Smooth muscle cell of the coronary artery (primary cell): Measurements from ENCODE around the gene FNDC8. TPM values are rescaled to one million over a fixed set of nuclear protein-coding genes. Genes with fewer than 3 reads are reported as not detected.

Experiments used
- total RNA-seq: library from RNA; depleted of rRNA; stranded (reverse); fragments of >200 nt; gene quantifications from 2 replicates; pipeline ENCODE4 v1.2.3, GENCODE V29; 2014; ENCODE audit warnings: low replicate concordance

Gene FNDC8
- total RNA-seq: not detected in 2 replicates

GRCh38 chr17:35121315-35121714 is at the start of gene FNDC8:
Gene FNDC8, plus strand, starts transcription at chr17:35121615. Its CDS starts 79 bp downstream, at chr17:35121694.

DNA sequence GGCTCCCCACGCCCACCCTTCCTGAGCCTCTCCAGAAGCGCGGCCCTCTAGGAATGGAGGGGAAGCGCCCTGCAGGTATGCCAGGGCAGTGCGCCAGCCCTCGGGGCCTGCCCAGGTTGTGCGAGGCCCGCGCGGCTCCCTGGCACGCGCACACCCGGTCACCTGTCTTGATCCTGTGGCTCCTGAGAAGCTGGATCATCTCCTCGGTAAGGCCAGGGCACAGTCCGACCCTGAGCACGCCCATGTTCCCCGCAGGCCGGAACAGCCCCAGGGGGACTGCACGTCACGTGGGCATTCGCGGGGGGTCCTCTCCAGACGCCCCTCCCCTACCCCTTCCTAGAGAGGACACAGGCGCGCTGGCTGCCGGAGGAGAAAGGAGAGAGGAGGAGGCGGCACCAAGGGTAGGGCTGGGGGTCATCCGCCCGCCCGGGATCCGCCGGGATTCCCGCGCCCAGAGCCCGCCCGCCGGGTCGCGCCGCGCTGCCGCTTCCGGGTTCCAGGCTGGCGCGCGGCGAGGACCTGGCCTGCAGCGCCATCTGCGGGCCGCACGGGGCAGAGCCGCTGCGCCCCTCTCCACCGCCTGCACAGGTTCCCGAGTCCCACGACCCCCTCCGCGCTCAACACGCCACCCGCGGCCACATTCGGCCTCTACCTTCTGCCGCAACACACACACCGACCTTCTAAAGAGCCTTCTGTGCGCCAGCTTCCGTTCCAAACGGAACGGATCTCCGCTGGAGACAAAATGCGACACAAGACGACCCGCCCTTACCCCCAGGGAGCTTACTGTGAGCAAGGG is 1.8 kb upstream of the FNDC8 start, which contains the start of gene RAD51D:
Gene RAD51D (minus strand): TSS at position 491 of the 796 bp plus-strand sequence. CDS start 247 bp downstream, at position 244.

GRCh38 chr17:35141681-35142466 is 20.5 kb downstream of the FNDC8 start, which contains the start of gene NLE1:
Gene NLE1, minus strand, starts transcription at chr17:35142303. Its CDS starts 28 bp downstream, at chr17:35142275.

DNA sequence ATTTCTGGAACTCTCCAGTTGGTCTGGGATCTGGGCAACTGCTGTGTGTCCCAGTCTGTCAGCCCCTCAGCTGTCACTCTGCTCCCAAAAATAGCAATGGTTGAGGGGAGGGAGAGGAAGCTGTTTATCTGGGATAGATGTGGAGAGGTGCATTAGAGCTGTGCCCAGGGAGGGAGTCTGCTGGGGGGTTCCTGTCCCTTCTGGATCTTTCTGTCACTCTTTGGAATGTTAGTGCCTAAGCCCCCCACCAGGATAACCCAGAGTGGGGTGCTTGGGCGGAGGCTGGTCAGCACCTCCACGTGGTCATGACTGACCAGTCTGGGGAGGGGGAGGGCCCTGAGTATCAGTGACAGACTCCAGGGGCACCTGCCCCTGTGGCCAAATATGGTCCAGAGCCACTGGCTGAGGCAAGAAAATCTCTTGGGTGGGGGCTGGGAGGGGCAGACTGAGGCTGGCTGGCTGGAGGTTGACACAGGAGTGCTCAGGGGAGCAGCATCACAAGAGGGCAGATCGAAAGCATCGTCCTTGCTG is 26.0 kb downstream of the FNDC8 start, which contains the start of gene UNC45B:
Gene UNC45B (plus strand): TSS at position 443 of the 531 bp plus-strand sequence. CDS start 447 bp downstream, outside the sequence.

Other genes starting within 250 kb of the FNDC8 start
- 0.23 and 1.1 TPM in 2 replicates for gene CCT6B, start 160.2 kb upstream of the FNDC8 start, total RNA-seq
- gene ZNF830, start 160.1 kb upstream of the FNDC8 start, total RNA-seq: 13.4 and 18.3 TPM in 2 replicates
- 41.2 and 43.3 TPM in 2 replicates for gene LIG3, start 141.1 kb upstream of the FNDC8 start, total RNA-seq
- gene RFFL, start 57.9 kb upstream of the FNDC8 start, total RNA-seq: 9.8 and 12.6 TPM in 2 replicates
- 3.5 and 8.4 TPM in 2 replicates for gene RAD51D, start 1.8 kb upstream of the FNDC8 start, total RNA-seq
- 16.4 and 19.3 TPM in 2 replicates for gene NLE1, start 20.7 kb downstream of the FNDC8 start, total RNA-seq
- gene UNC45B, start 26.2 kb downstream of the FNDC8 start, total RNA-seq: not detected in 2 replicates
- gene SLC35G3, start 72.8 kb downstream of the FNDC8 start, total RNA-seq: not detected in 2 replicates
- 56.1 and 77.1 TPM in 2 replicates for gene SLFN5, start 121.5 kb downstream of the FNDC8 start, total RNA-seq